ENCODE results near the gene ERBB4. TPM values are rescaled to one million over a fixed set of nuclear protein-coding genes. Genes with fewer than 3 reads are reported as not detected.
"Not testable (repeated sequence)": the region's sequence is repeated elsewhere in the genome, so short reads cannot be mapped to it uniquely, and the experiment has no call there.

ERBB4 gene
- total and polyA plus RNA-seq, 7 experiments from 2014 or later = not detected

- H3K27me3 ChIP-seq (ENCODE audit: control insufficient read depth in 2 of 2, insufficient read depth in 2 of 2, low read length in 2 of 2) = no peaks in the 10 kb centered on the region
- intact Hi-C loops (cut with micrococcal nuclease) = no loop called here
- no peaks in the 10 kb centered on the region for H3K27me3 Mint-ChIP-seq
- H3K27ac ChIP-seq (ENCODE audit: low read depth, low read length) = no peak overlapping the region
- no peaks in the 10 kb centered on the region for H3K36me3 ChIP-seq (ENCODE audit: control insufficient read depth in 2 of 3, insufficient read depth in 3 of 3, low read length in 3 of 3)
- H3K4me1 Mint-ChIP-seq = no peaks in the 10 kb centered on the region
- H3K4me3 ChIP-seq (ENCODE audit: low read length) = no peak overlapping the region
- H3K27ac Mint-ChIP-seq = no peak overlapping the region
- H3K4me3 Mint-ChIP-seq = no peak overlapping the region
- no peak for ATAC-seq
- no peaks in the 10 kb centered on the region for H3K4me1 ChIP-seq (ENCODE audit: control insufficient read depth in 2 of 2, insufficient read depth in 2 of 2, low read length in 2 of 2)
- H3K36me3 Mint-ChIP-seq = no peaks in the 10 kb centered on the region
- H3K9me3 Mint-ChIP-seq = peaks cover 0 to 8% (median 0%) of the 10 kb centered on the region in 11 donors
- H3K9me3 ChIP-seq (ENCODE audit: control insufficient read depth in 2 of 3, low read length in 3 of 3) = no peaks in the 10 kb centered on the region
- DNase-seq = no peak
- CTCF ChIA-PET = no interaction called here
- POLR2A ChIA-PET = no interaction called here
Measured at GRCh38 chr2:212473211-212473610, 65.4 kb downstream of the ERBB4 start.

GRCh38 chr2:212467551-212467950, 71.1 kb downstream of the ERBB4 start:
- H3K4me1 ChIP-seq (ENCODE audit: control insufficient read depth in 2 of 2, insufficient read depth in 2 of 2, low read length in 2 of 2); H3K27me3 ChIP-seq (ENCODE audit: control insufficient read depth in 2 of 2, insufficient read depth in 2 of 2, low read length in 2 of 2); POLR2A ChIA-PET; H3K4me1 Mint-ChIP-seq; H3K4me3 ChIP-seq (ENCODE audit: low read length); H3K27me3 Mint-ChIP-seq; CTCF ChIA-PET; H3K36me3 ChIP-seq (ENCODE audit: control insufficient read depth in 2 of 3, insufficient read depth in 3 of 3, low read length in 3 of 3); ATAC-seq; H3K27ac ChIP-seq (ENCODE audit: low read depth, low read length); intact Hi-C loops (cut with micrococcal nuclease); H3K9me3 ChIP-seq (ENCODE audit: control insufficient read depth in 2 of 3, low read length in 3 of 3); H3K4me3 Mint-ChIP-seq; H3K27ac Mint-ChIP-seq; H3K36me3 Mint-ChIP-seq; DNase-seq: not testable (repeated sequence)
- peaks cover 0 to 11% (median 3%) of the 10 kb centered on the region in 11 donors for H3K9me3 Mint-ChIP-seq

DNA sequence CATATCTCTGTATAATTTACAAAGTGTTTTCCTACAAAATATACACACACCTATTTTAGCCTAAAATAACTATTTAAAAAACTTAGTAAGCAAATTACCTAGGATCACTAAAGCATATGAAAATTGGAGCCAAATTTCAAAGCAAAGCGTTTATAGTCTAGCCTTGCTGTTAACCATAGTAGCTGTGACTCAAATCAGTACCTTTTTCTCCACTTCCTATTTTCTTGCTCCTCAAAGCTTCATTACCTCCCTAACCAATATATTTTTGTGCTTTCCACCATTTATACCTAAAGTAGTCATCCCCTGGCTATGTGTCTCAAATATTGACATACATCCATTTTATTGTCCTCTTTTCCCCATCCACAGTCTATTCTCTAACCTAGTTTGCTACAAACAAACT, 73.1 kb downstream of the ERBB4 start:
- H3K4me1 ChIP-seq (ENCODE audit: control insufficient read depth in 2 of 2, insufficient read depth in 2 of 2, low read length in 2 of 2) = no peaks in the 10 kb centered on the region
- no peaks in the 10 kb centered on the region for H3K9me3 ChIP-seq (ENCODE audit: control insufficient read depth in 2 of 3, low read length in 3 of 3)
- Mint-ChIP-seq H3K4me3 (no peak overlapping the region), H3K9me3 (peaks cover 0 to 11% (median 5%) of the 10 kb centered on the region in 11 donors), H3K27me3 (no peaks in the 10 kb centered on the region), H3K4me1 (no peaks in the 10 kb centered on the region), H3K27ac (no peak overlapping the region), H3K36me3 (no peaks in the 10 kb centered on the region)
- no peaks in the 10 kb centered on the region for H3K36me3 ChIP-seq (ENCODE audit: control insufficient read depth in 2 of 3, insufficient read depth in 3 of 3, low read length in 3 of 3)
- POLR2A ChIA-PET = no interaction called here
- DNase-seq = no peak
- CTCF ChIA-PET = interaction anchor here (0.6 kb wide), 1 partner anchor 41 kb away, joined by 3 read pairs; no protein-coding TSS in a partner anchor
- no peak overlapping the region for H3K27ac ChIP-seq (ENCODE audit: low read depth, low read length)
- H3K27me3 ChIP-seq (ENCODE audit: control insufficient read depth in 2 of 2, insufficient read depth in 2 of 2, low read length in 2 of 2) = no peaks in the 10 kb centered on the region
- H3K4me3 ChIP-seq (ENCODE audit: low read length) = no peak overlapping the region
- intact Hi-C loops (cut with micrococcal nuclease) = no loop called here
- no peak for ATAC-seq

GRCh38 chr2:212461708-212462107, 76.9 kb downstream of the ERBB4 start:
- H3K27me3 ChIP-seq (ENCODE audit: control insufficient read depth in 2 of 2, insufficient read depth in 2 of 2, low read length in 2 of 2); H3K4me3 ChIP-seq (ENCODE audit: low read length); H3K4me3 Mint-ChIP-seq; POLR2A ChIA-PET; H3K27ac Mint-ChIP-seq; CTCF ChIA-PET; H3K27me3 Mint-ChIP-seq; intact Hi-C loops (cut with micrococcal nuclease); DNase-seq; H3K27ac ChIP-seq (ENCODE audit: low read depth, low read length); H3K4me1 Mint-ChIP-seq; H3K36me3 ChIP-seq (ENCODE audit: control insufficient read depth in 2 of 3, insufficient read depth in 3 of 3, low read length in 3 of 3); H3K36me3 Mint-ChIP-seq; H3K4me1 ChIP-seq (ENCODE audit: control insufficient read depth in 2 of 2, insufficient read depth in 2 of 2, low read length in 2 of 2); H3K9me3 ChIP-seq (ENCODE audit: control insufficient read depth in 2 of 3, low read length in 3 of 3); ATAC-seq: not testable (repeated sequence)
- H3K9me3 Mint-ChIP-seq = peaks cover 0 to 20% (median 5%) of the 10 kb centered on the region in 11 donors

- DNase-seq = no peak
- ChIA-PET CTCF (no interaction called here), POLR2A (interaction anchor here (0.6 kb wide), 1 partner anchor 46 kb away, joined by 3 read pairs; no protein-coding TSS in a partner anchor)
- H3K4me1 Mint-ChIP-seq = no peaks in the 10 kb centered on the region
- no peak overlapping the region for H3K4me3 Mint-ChIP-seq
- Histone ChIP-seq H3K4me1 (ENCODE audit: control insufficient read depth in 2 of 2, insufficient read depth in 2 of 2, low read length in 2 of 2) (no peaks in the 10 kb centered on the region), H3K9me3 (ENCODE audit: control insufficient read depth in 2 of 3, low read length in 3 of 3) (no peaks in the 10 kb centered on the region), H3K27me3 (ENCODE audit: control insufficient read depth in 2 of 2, insufficient read depth in 2 of 2, low read length in 2 of 2) (no peaks in the 10 kb centered on the region), H3K27ac (ENCODE audit: low read depth, low read length) (no peak overlapping the region), H3K36me3 (ENCODE audit: control insufficient read depth in 2 of 3, insufficient read depth in 3 of 3, low read length in 3 of 3) (no peaks in the 10 kb centered on the region), H3K4me3 (ENCODE audit: low read length) (no peak overlapping the region)
- H3K36me3 Mint-ChIP-seq = no peaks in the 10 kb centered on the region
- no peak for ATAC-seq
- H3K9me3 Mint-ChIP-seq = peaks cover 0 to 11% (median 2%) of the 10 kb centered on the region in 11 donors
- intact Hi-C loops (cut with micrococcal nuclease) = no loop called here
- no peaks in the 10 kb centered on the region for H3K27me3 Mint-ChIP-seq
- no peak overlapping the region for H3K27ac Mint-ChIP-seq
Measured at GRCh38 chr2:212454149-212454548, 84.5 kb downstream of the ERBB4 start.

GRCh38 chr2:212451786-212452231, 86.8 kb downstream of the ERBB4 start:
- no peaks in the 10 kb centered on the region for H3K4me1 ChIP-seq (ENCODE audit: control insufficient read depth in 2 of 2, insufficient read depth in 2 of 2, low read length in 2 of 2)
- H3K27me3 Mint-ChIP-seq = no peaks in the 10 kb centered on the region
- DNase-seq = no peak
- POLR2A ChIA-PET = no interaction called here
- no peak overlapping the region for H3K4me3 ChIP-seq (ENCODE audit: low read length)
- no peaks in the 10 kb centered on the region for H3K36me3 Mint-ChIP-seq
- H3K36me3 ChIP-seq (ENCODE audit: control insufficient read depth in 2 of 3, insufficient read depth in 3 of 3, low read length in 3 of 3) = no peaks in the 10 kb centered on the region
- no peak overlapping the region for H3K27ac Mint-ChIP-seq
- no peaks in the 10 kb centered on the region for H3K27me3 ChIP-seq (ENCODE audit: control insufficient read depth in 2 of 2, insufficient read depth in 2 of 2, low read length in 2 of 2)
- no peak for ATAC-seq
- no peaks in the 10 kb centered on the region for H3K9me3 ChIP-seq (ENCODE audit: control insufficient read depth in 2 of 3, low read length in 3 of 3)
- no peak overlapping the region for H3K4me3 Mint-ChIP-seq
- CTCF ChIA-PET = no interaction called here
- peaks cover 0 to 10% (median 0%) of the 10 kb centered on the region in 11 donors for H3K9me3 Mint-ChIP-seq
- H3K27ac ChIP-seq (ENCODE audit: low read depth, low read length) = no peak overlapping the region
- no peaks in the 10 kb centered on the region for H3K4me1 Mint-ChIP-seq
- intact Hi-C loops (cut with micrococcal nuclease) = no loop called here

GRCh38 chr2:212448698-212449097, 89.9 kb downstream of the ERBB4 start:
- no peak for ATAC-seq
- H3K9me3 Mint-ChIP-seq = peaks cover 0 to 10% (median 0%) of the 10 kb centered on the region in 11 donors
- H3K4me3 Mint-ChIP-seq = no peak overlapping the region
- Histone ChIP-seq H3K9me3 (ENCODE audit: control insufficient read depth in 2 of 3, low read length in 3 of 3) (no peaks in the 10 kb centered on the region), H3K4me1 (ENCODE audit: control insufficient read depth in 2 of 2, insufficient read depth in 2 of 2, low read length in 2 of 2) (no peaks in the 10 kb centered on the region), H3K4me3 (ENCODE audit: low read length) (no peak overlapping the region), H3K36me3 (ENCODE audit: control insufficient read depth in 2 of 3, insufficient read depth in 3 of 3, low read length in 3 of 3) (no peaks in the 10 kb centered on the region), H3K27ac (ENCODE audit: low read depth, low read length) (no peak overlapping the region), H3K27me3 (ENCODE audit: control insufficient read depth in 2 of 2, insufficient read depth in 2 of 2, low read length in 2 of 2) (no peaks in the 10 kb centered on the region)
- POLR2A ChIA-PET = no interaction called here
- no peak for DNase-seq
- no peaks in the 10 kb centered on the region for H3K36me3 Mint-ChIP-seq
- H3K27ac Mint-ChIP-seq = no peak overlapping the region
- CTCF ChIA-PET = no interaction called here
- H3K27me3 Mint-ChIP-seq = no peaks in the 10 kb centered on the region
- intact Hi-C loops (cut with micrococcal nuclease) = no loop called here
- no peaks in the 10 kb centered on the region for H3K4me1 Mint-ChIP-seq
